Testis (tissue), 5 donors: Measurements from ENCODE around the gene OR1F1. TPM values are rescaled to one million over a fixed set of nuclear protein-coding genes. Genes with fewer than 3 reads are reported as not detected.
"Not testable (repeated sequence)": the region's sequence is repeated elsewhere in the genome, so short reads cannot be mapped to it uniquely, and the experiment has no call there.

Experiments used
- DNase-seq: peaks from one replicate; pipeline ENCODE4 v3.0.0-alpha.2; 2019
- H3K27ac ChIP-seq, 2 donors: fragments of 200-600 bp; sonication (generic); one replicate each; pipeline ENCODE4 v1.5.1; 2019
- H3K27me3 ChIP-seq: fragments of 200-600 bp; sonication (generic); one replicate; pipeline ENCODE4 v1.5.1; 2019
- H3K36me3 ChIP-seq: fragments of 200-600 bp; sonication (generic); one replicate; pipeline ENCODE4 v1.5.1; 2017; ENCODE audit warnings: low read depth; ENCODE audit errors: missing control alignments
- H3K4me1 ChIP-seq: fragments of 200-600 bp; sonication (generic); one replicate; pipeline ENCODE4 v1.5.1; 2019
- H3K4me3 ChIP-seq, 2 donors: fragments of 200-600 bp; sonication (generic); one replicate each; pipeline ENCODE4 v1.5.1; 2017 to 2019
- H3K9me3 ChIP-seq: fragments of 200-600 bp; sonication (generic); one replicate; pipeline ENCODE4 v1.5.1; 2017
- CTCF ChIP-seq, 3 experiments: fragments of 450-650 bp in 2 of 3; fragments of 200-600 bp in 1 of 3; sonication (generic) in 1 of 3; IDR thresholded peaks; one replicate each; pipeline ENCODE4 v1.5.1; 2016 to 2019; ENCODE audit warnings: antibody characterized with exemption in 3 of 3, mild to moderate bottlenecking in 2 of 3, moderate library complexity in 1 of 3
- POLR2A ChIP-seq: fragments of 450-650 bp; IDR thresholded peaks from one replicate; pipeline ENCODE4 v1.6.1; 2017; ENCODE audit warnings: antibody characterized with exemption, mild to moderate bottlenecking, moderate library complexity
- WGBS, 2 donors: methylation state at CpG; one replicate each; pipeline ENCODE4 v1.1.5; 2018; 5-methylcytosine and 5-hydroxymethylcytosine counted together
- intact Hi-C: fragments of 100-400 bp; cut with DNase I; formaldehyde crosslinking; loops from one replicate; pipeline ENCODE4 v1.15.1; 2023; ENCODE audit warnings: low total_unique reads
- long read RNA-seq, 2 donors: transcript quantifications; one replicate each; lab custom pipeline, GENCODE V29; 2026
- polyA plus RNA-seq: library from polyadenylated mRNA; stranded (reverse); fragments of 350-450 nt; fragmentation: Illumina TruSeq; extraction: RNeasy Lipid Tissue Mini Kit (QIAGEN cat#74804); gene quantifications from one replicate; pipeline ENCODE4 v1.2.3, GENCODE V29; 2014; ENCODE audit warnings: low read depth, low replicate concordance; ENCODE audit not compliant: insufficient read depth
- total RNA-seq, 2 donors: library from RNA; depleted of rRNA; stranded (reverse); fragments of >200 nt; gene quantifications; one replicate each; pipeline ENCODE4 v1.2.3, GENCODE V29; 2016

Gene OR1F1
- total RNA-seq, result not detected
- not detected for polyA plus RNA-seq
- long read RNA-seq, donor 1, result 0 reads
- long read RNA-seq, donor 2, result 0 reads

- intact Hi-C loops, result no loop called here
- Histone ChIP-seq H3K4me1 (peaks cover 1% of the 10 kb centered on the region), H3K9me3 (no peaks in the 10 kb centered on the region), H3K4me3 (peak within 1 kb of the TSS in 1 of 2 donors; percentile 18), H3K36me3 (no peaks in the 10 kb centered on the region), H3K27ac (no peak within 1 kb of the TSS), H3K27me3 (peaks cover 6% of the 10 kb centered on the region)
- TF ChIP-seq CTCF (IDR thresholded peaks at IDR 0.05) (no peak), POLR2A (no peak)
- WGBS, 2 donors, result 2 to 4% methylated on average over 37 to 51 of the region's 51 CpGs
- no peak for DNase-seq
Measured at GRCh38 chr16:3187798-3188674, at the start of gene OR1F1. Gene OR1F1, plus strand, starts transcription at chr16:3188204.

DNA sequence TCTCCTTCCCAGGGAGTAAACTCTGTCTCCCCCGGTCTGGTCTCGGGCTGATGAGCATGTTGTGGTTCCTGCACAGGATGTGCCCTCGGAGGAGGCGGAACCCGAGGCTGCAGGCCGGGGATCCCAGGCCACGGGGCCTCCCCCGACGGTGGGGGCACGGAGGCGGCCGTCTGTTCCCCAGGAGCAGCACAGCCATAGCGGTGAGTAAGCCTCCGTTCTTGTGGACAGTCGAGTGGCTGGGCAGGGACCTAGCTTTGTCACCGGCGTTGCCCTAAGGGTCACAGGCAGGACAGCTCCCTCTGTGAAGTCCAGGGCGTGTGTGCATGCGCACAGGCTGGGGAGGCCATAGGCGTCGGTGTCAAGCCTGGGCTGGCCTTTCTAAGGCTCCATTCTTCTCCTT, 49.7 kb upstream of the OR1F1 start:
- Histone ChIP-seq H3K36me3 (no peaks in the 10 kb centered on the region), H3K27ac (no peak overlapping the region), H3K27me3 (no peaks in the 10 kb centered on the region), H3K9me3 (no peaks in the 10 kb centered on the region), H3K4me3 (no peak overlapping the region), H3K4me1 (peaks cover 3% of the 10 kb centered on the region)
- intact Hi-C loops, result no loop called here
- 88 to 100% methylated on average over 3 to 21 of the region's 21 CpGs for WGBS, 2 donors
- TF ChIP-seq CTCF (IDR thresholded peaks at IDR 0.05), result no peak
- no peak for TF ChIP-seq POLR2A
- DNase-seq, result no peak

DNA sequence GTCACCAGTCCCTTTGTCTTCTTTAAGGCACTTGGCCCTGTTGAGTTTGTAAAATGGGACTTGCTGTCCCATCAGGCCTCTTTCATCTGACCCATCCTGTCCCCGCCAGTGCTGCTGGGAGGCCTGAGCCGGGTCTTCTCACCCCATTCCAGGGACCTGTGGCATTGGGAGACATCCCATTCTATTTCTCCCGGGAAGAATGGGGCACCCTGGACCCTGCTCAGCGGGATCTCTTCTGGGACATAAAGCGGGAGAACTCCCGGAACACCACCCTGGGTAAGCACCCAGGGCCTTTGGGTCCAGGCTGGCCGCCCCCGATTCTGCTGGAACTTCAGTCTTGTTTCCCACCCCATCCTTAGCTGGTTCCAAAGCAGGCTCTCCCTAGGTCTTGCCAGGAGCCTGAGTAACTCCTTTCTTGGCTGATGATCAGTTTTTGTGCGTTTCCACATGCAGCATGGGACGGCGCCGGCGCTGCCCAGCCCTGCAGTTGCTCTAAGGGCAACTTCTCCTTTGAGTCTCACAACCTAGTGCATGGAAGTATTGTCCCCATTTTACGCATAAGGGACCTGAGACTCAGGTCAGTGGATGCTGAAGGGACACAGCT, 49.1 kb upstream of the OR1F1 start:
- TF ChIP-seq CTCF (IDR thresholded peaks at IDR 0.05), result no peak
- TF ChIP-seq POLR2A, result no peak
- intact Hi-C loops, result no loop called here
- no peaks in the 10 kb centered on the region for H3K27me3 ChIP-seq
- no peak for DNase-seq
- WGBS, 2 donors, result 90 to 100% methylated on average over 6 to 14 of the region's 14 CpGs
- no peak overlapping the region for H3K4me3 ChIP-seq
- H3K27ac ChIP-seq, result no peak overlapping the region
- no peaks in the 10 kb centered on the region for H3K36me3 ChIP-seq
- H3K4me1 ChIP-seq, result peaks cover under 1% of the 10 kb centered on the region
- no peaks in the 10 kb centered on the region for H3K9me3 ChIP-seq

GRCh38 chr16:3139561-3139960, 48.4 kb upstream of the OR1F1 start:
- H3K27ac ChIP-seq, H3K27me3 ChIP-seq, H3K9me3 ChIP-seq, intact Hi-C loops, H3K4me3 ChIP-seq, H3K36me3 ChIP-seq, DNase-seq, H3K4me1 ChIP-seq: not testable (repeated sequence)
- WGBS, 2 donors, result 84 to 93% methylated on average over 9 of the region's 9 CpGs

DNA sequence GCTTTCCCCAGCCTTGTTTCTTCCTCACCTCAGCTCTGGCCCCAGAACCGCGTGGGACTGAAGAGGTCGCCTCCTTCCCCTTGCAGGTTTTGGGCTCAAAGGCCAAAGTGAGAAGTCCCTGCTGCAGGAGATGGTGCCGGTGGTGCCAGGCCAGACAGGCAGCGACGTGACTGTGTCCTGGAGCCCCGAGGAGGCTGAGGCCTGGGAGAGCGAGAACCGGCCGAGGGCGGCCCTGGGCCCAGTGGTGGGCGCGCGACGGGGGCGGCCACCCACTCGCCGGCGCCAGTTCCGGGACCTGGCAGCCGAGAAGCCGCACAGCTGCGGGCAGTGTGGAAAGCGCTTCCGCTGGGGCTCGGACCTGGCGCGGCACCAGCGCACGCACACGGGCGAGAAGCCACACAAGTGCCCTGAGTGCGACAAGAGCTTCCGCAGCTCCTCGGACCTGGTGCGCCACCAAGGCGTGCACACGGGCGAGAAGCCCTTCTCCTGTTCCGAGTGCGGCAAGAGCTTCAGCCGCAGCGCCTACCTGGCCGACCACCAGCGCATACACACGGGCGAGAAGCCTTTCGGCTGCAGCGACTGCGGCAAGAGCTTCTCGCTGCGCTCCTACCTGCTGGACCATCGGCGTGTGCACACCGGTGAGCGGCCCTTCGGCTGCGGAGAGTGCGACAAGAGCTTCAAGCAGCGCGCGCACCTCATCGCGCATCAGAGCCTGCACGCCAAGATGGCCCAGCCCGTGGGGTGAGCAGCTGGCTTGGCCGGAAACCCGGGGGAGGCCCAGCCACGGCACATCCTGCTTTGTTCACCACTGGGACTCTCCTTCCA, 47.2 kb upstream of the OR1F1 start:
- 74 to 87% methylated on average over 31 to 68 of the region's 69 CpGs for WGBS, 2 donors
- Histone ChIP-seq H3K4me1 (no peaks in the 10 kb centered on the region), H3K27me3 (no peaks in the 10 kb centered on the region), H3K4me3 (peak overlapping the region in 1 of 2 donors; percentile 13), H3K9me3 (no peaks in the 10 kb centered on the region), H3K36me3 (no peaks in the 10 kb centered on the region), H3K27ac (no peak overlapping the region)
- no peak for DNase-seq
- TF ChIP-seq CTCF (IDR thresholded peaks at IDR 0.05), result no peak
- intact Hi-C loops, result no loop called here
